ENCODE results near the gene CDK5RAP2.

- TF ChIP-seq, protein P1, sequence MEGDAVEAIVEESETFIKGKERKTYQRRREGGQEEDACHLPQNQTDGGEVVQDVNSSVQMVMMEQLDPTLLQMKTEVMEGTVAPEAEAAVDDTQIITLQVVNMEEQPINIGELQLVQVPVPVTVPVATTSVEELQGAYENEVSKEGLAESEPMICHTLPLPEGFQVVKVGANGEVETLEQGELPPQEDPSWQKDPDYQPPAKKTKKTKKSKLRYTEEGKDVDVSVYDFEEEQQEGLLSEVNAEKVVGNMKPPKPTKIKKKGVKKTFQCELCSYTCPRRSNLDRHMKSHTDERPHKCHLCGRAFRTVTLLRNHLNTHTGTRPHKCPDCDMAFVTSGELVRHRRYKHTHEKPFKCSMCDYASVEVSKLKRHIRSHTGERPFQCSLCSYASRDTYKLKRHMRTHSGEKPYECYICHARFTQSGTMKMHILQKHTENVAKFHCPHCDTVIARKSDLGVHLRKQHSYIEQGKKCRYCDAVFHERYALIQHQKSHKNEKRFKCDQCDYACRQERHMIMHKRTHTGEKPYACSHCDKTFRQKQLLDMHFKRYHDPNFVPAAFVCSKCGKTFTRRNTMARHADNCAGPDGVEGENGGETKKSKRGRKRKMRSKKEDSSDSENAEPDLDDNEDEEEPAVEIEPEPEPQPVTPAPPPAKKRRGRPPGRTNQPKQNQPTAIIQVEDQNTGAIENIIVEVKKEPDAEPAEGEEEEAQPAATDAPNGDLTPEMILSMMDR (IDR thresholded peaks at IDR 0.05): no peak
- TF ChIP-seq POLR2A (IDR thresholded peaks at IDR 0.05) (no peak), EP300 (IDR thresholded peaks at IDR 0.05) (no peak)
These were observed 47.5 kb downstream of the CDK5RAP2 start for GRCh38 chr9:120532475-120532874.

Data from sigmoid colon (tissue), 4 donors.